Measurements from ENCODE around the gene GFOD2. TPM values are rescaled to one million over a fixed set of nuclear protein-coding genes. Genes with fewer than 3 reads are reported as not detected.
A peak's percentile ranks its signal among the peaks of the same experiment; 100 is the strongest.

Gene GFOD2
- total RNA-seq, 4 donors from 2014 or later = 8.9 to 15.4 (median 11.6) TPM

GRCh38 chr16:67652578-67653127 lies 66.5 kb downstream of the GFOD2 start:
- no peak for DNase-seq
- peaks cover 4 to 6% of the 10 kb centered on the region in 2 donors for H3K4me1 ChIP-seq
- ATAC-seq = no peak
- no peak for TF ChIP-seq POLR2A (IDR thresholded peaks at IDR 0.05)
- TF ChIP-seq, protein P1, sequence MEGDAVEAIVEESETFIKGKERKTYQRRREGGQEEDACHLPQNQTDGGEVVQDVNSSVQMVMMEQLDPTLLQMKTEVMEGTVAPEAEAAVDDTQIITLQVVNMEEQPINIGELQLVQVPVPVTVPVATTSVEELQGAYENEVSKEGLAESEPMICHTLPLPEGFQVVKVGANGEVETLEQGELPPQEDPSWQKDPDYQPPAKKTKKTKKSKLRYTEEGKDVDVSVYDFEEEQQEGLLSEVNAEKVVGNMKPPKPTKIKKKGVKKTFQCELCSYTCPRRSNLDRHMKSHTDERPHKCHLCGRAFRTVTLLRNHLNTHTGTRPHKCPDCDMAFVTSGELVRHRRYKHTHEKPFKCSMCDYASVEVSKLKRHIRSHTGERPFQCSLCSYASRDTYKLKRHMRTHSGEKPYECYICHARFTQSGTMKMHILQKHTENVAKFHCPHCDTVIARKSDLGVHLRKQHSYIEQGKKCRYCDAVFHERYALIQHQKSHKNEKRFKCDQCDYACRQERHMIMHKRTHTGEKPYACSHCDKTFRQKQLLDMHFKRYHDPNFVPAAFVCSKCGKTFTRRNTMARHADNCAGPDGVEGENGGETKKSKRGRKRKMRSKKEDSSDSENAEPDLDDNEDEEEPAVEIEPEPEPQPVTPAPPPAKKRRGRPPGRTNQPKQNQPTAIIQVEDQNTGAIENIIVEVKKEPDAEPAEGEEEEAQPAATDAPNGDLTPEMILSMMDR (IDR thresholded peaks at IDR 0.05 in 4 of 5, conservative IDR thresholded peaks at IDR 0.05 in 1 of 5) = no peak
- intact Hi-C loops (cut with DNase I; ENCODE audit: low total_unique reads) (no loop called here), in situ Hi-C loops (cut with MboI; ENCODE audit: low sequenced_read_pairs in 4 of 4) (loop anchor here in 1 of 4 donors (10.0 kb wide), 1 partner anchor 128 kb away; the partner anchor contains the start of gene RIPOR1)
- H3K36me3 ChIP-seq = no peaks in the 10 kb centered on the region
- H3K27me3 ChIP-seq = peaks cover 64 to 65% (median 65%) of the 10 kb centered on the region in 3 donors
- no peaks in the 10 kb centered on the region for H3K9me3 ChIP-seq
- peak overlapping the region in 2 of 4 donors; percentile 24 to 27 for H3K4me3 ChIP-seq
- H3K27ac ChIP-seq = no peak overlapping the region

DNA sequence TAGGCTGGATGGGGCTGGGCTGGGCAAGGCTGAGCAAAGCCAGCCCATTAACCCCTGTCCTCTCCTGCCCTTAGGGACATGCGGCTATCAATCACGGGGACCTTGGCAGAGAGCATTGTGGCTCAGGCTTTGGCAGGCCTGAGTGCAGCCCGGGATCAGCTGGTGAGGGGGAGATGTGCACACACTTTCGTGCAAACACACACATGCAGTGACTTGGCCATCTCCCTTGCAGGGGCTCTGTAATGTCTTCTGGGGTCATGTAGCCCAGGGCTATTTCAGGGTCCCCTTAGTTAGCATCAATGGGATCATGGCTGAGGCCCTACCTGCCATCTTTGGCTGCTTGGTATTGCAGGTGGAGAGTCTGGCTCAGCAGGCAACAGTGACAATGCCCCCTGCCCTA lies 67.3 kb downstream of the GFOD2 start:
- ATAC-seq (no peak), DNase-seq (no peak)
- Histone ChIP-seq H3K4me3 (no peak overlapping the region), H3K9me3 (no peaks in the 10 kb centered on the region), H3K4me1 (peaks cover 4 to 6% of the 10 kb centered on the region in 2 donors), H3K27ac (no peak overlapping the region), H3K27me3 (peaks cover 67 to 74% (median 72%) of the 10 kb centered on the region in 3 donors), H3K36me3 (no peaks in the 10 kb centered on the region)
- TF ChIP-seq POLR2A (IDR thresholded peaks at IDR 0.05) = no peak
- TF ChIP-seq, protein P1 (IDR thresholded peaks at IDR 0.05 in 4 of 5, conservative IDR thresholded peaks at IDR 0.05 in 1 of 5) = no peak
- in situ Hi-C loops (cut with MboI; ENCODE audit: low sequenced_read_pairs in 4 of 4) (loop anchor here in 1 of 4 donors (10.0 kb wide), 1 partner anchor 127 kb away; the partner anchor contains the start of gene RIPOR1), intact Hi-C loops (cut with DNase I; ENCODE audit: low total_unique reads) (no loop called here)

DNA sequence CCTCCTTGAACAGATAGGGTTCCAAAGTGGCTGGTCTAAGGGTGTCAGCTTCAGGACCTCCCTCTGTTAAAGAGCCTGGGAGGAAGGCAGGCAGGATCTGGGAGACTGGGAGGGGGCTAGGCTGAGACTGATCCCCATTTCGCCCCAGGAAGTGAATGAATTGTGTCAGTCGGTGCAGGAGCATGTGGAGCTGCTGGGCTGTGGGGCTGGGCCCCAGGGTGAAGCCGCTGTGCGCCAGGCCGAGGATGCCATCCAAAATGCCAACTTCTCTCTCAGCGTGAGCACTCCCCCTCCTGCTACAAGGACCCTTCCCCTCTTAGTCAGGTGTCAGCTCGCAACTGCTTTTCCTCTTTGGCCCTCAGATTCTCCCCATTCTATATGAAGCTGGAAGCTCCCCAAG lies 68.1 kb downstream of the GFOD2 start:
- peaks cover 75 to 80% (median 78%) of the 10 kb centered on the region in 3 donors for H3K27me3 ChIP-seq
- DNase-seq = no peak
- ATAC-seq = no peak
- TF ChIP-seq, protein P1 (IDR thresholded peaks at IDR 0.05 in 4 of 5, conservative IDR thresholded peaks at IDR 0.05 in 1 of 5) = no peak
- no peak for TF ChIP-seq POLR2A (IDR thresholded peaks at IDR 0.05)
- in situ Hi-C loops (cut with MboI; ENCODE audit: low sequenced_read_pairs in 4 of 4) = loop anchor here in 1 of 4 donors (10.0 kb wide), 1 partner anchor 126 kb away; the partner anchor contains the start of gene RIPOR1
- intact Hi-C loops (cut with DNase I; ENCODE audit: low total_unique reads) = no loop called here
- no peak overlapping the region for H3K4me3 ChIP-seq
- H3K36me3 ChIP-seq = no peaks in the 10 kb centered on the region
- no peaks in the 10 kb centered on the region for H3K9me3 ChIP-seq
- H3K27ac ChIP-seq = no peak overlapping the region
- H3K4me1 ChIP-seq = peaks cover 4 to 6% of the 10 kb centered on the region in 2 donors

DNA sequence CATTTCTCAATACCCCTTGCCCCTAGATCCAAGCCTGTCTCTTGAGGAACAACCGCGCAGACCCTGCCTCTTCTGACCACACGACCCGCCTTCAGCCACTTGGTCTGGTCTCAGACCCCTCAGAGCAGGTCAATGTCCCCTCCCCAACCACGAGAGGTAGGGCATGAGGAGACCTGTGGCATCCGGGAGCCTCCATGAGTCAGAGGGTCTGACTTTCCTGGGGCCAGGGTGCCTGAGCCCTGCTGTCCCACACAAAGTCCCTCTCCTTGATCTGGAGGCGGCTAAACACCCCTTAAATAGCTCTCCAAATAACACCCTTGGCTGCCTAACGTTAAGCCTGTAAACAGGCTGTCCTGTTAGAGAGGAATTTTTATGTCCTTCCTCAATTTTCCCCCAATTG lies 69.1 kb downstream of the GFOD2 start:
- peaks cover 83 to 90% (median 85%) of the 10 kb centered on the region in 3 donors for H3K27me3 ChIP-seq
- intact Hi-C loops (cut with DNase I; ENCODE audit: low total_unique reads) = no loop called here

More for the DNA sequence above, 69.1 kb downstream of the GFOD2 start:
- Histone ChIP-seq H3K9me3 (no peaks in the 10 kb centered on the region), H3K4me1 (peaks cover 4 to 6% of the 10 kb centered on the region in 2 donors), H3K36me3 (no peaks in the 10 kb centered on the region), H3K4me3 (no peak overlapping the region), H3K27ac (no peak overlapping the region)
- DNase-seq (no peak), ATAC-seq (no peak)
- in situ Hi-C loops (cut with MboI; ENCODE audit: low sequenced_read_pairs in 4 of 4) = loop anchor here in 1 of 4 donors (10.0 kb wide), 1 partner anchor 125 kb away; the partner anchor contains the start of gene RIPOR1
- TF ChIP-seq, protein P1 (IDR thresholded peaks at IDR 0.05 in 4 of 5, conservative IDR thresholded peaks at IDR 0.05 in 1 of 5) = no peak

Data from gastrocnemius medialis (tissue), 4 donors.